ENCODE results near the gene CCDC171.

The CCDC171 gene

DNA sequence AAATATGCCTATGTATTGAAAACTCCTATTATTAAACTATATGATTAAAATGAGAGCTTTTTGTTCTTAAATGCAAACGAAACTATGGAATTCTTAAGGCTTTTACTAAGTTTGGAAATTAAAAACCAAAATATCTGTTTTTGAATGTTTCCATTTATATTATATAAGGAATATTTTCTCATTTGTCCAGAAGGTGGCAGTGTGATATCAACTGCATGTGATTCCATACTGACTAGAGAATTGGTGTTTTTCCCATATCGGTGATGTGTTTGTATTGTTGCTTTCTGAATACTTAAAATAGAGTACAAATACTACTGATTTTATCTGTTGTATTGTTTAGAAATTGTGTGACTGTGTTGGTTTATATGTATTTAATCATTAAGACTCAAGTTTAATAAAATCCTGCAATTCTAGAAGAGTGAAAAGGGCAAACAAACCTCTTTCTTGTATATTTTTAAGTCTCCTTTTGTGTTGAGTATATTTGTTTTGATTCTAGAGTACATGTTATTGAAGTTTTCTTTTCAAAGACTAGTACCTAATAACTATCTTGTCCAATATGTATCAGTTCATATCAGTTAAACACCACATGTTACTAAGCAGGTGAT, 320.8 kb downstream of the CCDC171 start:
- DNase-seq (ENCODE audit: low read depth in 2 of 2), result no peak

DNA sequence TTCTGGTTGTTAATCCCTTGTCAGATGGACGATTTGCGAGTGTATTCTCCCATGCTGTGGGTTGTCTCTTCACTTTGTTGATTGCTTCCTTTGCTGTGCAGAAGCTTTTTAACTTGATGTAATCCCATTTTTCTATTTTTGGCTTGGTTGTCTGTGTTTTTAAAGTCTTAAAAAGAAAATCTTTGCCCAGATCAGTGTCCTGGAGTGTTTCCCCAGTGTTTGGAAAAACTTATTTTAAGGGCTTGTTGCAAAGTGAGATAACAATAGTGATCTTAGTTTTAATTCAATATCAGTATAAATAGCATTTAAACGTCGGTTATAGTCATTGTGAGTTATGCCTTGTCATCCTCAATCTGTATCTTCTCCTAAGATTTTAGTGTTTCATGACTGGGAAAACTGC, 329.5 kb downstream of the CCDC171 start:
- no peak for DNase-seq (ENCODE audit: low read depth in 2 of 2)

DNA sequence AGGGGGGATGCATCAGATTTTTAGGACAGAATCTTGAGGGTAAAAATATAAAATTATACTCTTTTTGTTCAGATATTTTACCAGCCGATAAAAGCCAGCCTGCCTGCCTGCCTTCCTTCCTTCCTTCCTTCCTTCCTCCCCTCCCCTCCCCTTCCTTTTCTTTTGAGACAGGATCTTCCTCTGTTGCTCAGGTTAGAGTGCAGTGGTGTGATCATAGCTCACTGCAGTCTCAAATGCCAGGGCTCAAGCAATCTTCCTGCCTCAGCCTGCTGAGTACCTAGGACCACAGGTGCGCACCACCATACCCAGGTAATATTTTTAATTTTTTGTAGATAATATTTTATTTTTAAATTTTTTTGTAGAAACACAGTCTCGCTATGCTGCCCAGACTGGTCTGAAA, 330.0 kb downstream of the CCDC171 start:
- no peak for DNase-seq (ENCODE audit: low read depth in 2 of 2)

DNA sequence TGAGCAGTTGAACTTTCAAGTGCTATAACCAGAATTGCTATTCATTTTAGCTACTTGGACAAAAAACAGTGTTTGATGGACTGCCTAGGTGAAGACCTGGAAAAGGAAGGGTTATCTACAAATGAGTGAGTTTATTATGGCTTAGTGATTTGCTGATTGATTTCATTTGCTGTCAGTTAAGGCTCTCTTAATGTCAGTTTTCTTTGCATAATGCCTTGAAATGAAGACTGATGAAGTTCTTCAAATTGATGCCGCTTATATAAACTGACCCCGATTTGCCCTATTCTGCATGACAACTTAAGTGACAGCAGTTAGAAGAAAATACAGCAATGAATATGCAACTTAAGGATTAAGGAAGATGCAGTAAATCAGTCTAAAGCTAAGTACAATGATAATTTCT, 332.6 kb downstream of the CCDC171 start:
- no peak for DNase-seq (ENCODE audit: low read depth in 2 of 2)

DNA sequence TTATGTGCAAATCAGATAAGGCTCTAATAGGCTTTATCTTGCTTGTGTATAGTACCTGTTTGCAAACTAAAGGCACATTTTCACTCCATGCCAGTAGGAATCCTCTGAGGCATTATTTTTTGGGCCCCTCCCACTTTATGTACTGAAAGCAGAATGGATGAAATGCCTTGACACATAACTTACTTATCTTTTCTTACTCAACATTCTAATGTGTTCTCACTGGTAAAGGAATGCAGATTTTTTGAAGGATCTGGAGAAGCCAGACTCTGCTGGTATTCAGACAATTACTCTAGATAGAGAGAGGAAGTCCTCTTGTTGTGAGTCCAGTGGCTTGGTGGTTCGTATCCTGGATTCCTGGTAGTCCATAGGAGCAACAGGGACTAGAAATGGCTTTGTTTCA, 336.7 kb downstream of the CCDC171 start:
- no peak for DNase-seq (ENCODE audit: low read depth in 2 of 2)

DNA sequence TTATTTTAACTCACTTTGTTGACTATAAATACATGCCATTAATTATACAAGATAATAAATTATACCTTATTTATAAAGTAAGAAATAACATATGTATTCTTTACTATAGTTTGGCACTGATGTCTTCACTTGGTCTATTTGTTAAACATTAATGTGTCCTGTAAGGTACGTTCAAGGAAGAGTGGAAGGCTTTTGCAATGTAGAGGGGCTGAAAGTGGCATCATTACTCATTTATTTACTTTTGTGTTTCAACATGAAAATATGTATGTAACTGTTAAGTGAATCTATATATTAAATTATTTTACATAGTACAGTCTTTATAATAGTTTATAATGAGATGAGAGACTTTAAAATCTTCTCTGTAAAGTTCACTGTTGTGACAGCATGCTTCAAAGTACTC, 348.7 kb downstream of the CCDC171 start:
- no peak for DNase-seq (ENCODE audit: low read depth in 2 of 2)

DNA sequence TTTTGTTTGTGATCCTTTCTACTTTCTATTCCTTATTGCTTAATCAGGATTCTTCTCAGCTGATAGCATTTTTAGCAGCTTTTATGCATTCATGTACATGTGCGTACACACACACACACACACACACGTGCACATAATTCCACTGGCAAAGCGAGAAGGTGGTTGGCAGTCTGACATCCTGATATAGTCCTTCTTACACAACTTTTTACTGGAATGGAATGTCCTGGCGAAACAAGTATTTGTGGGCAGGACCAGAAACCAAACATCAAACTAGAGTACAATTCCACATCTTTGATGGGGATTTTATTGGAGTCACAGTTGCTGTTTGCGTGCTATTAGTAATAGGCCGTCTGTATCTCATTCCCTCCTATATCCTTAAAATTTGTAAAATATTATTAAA, 356.5 kb downstream of the CCDC171 start:
- DNase-seq (ENCODE audit: low read depth in 2 of 2), result no peak

DNA sequence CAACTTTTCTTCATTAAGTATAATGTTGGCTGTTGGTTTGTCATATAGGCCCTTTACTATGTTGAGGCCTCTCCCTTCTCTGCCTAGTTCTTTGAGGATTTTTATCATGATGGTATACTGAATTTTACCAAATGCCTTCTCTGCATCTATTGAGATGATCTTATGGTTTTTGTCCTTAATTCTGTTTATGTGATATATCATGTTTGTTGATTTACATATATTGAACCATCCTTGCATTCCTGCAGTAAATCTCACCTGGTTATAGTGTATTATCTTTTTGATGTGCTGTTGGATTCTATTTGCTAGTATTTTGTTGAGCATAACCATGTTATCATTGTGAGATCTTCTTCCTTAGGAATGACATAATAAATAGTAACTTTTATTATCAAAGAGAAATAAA, 362.9 kb downstream of the CCDC171 start:
- DNase-seq (ENCODE audit: low read depth in 2 of 2), result no peak

DNA sequence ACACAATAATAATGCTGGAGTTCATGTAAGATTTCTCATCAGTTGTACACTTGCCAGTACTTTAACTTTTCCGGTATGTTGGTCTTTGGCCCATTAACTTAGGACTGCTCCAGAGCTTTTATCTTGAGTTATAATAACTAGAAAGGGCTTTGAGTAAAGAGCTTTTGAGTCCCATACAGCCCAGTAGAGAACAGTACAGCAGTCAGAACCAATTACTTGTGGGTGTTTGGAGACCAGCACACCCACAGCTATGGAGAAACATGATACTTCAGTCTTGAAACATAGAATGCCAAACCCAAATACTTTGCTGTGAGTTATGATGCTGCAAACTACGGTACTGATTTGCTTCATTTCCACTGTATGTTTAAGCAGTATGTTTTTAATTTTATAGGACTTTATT, 374.3 kb downstream of the CCDC171 start:
- no peak for DNase-seq (ENCODE audit: low read depth in 2 of 2)

DNA sequence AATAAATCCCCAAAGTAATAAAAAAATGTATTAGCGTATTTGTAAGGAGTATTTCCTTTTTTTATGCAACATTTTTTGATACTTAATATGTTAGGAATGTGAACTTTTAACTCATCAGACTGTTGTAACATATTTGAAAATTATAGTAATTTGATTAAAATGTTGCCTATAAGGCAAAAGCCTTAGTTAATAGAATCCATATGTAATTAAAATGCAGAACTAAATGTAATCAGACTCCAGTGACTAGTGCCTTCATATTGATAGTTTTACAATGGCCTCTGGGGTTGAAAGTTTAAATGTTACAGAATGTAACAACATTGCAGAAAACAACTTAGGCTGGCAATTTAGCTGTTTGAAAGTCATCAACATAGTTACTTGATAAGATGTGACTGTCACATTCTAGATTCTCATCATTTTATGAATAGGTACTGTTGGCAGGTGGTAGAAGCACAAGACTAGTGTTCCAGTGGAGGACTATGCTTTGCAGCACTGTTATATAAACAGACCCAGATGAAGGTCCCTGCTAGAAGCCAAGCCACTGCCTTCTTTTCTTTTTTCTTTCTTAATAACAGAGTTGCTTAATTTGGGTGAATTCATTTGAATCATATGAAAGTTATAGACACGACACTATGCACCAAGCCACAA, 382.9 kb downstream of the CCDC171 start:
- no peak for DNase-seq (ENCODE audit: low read depth in 2 of 2)

DNA sequence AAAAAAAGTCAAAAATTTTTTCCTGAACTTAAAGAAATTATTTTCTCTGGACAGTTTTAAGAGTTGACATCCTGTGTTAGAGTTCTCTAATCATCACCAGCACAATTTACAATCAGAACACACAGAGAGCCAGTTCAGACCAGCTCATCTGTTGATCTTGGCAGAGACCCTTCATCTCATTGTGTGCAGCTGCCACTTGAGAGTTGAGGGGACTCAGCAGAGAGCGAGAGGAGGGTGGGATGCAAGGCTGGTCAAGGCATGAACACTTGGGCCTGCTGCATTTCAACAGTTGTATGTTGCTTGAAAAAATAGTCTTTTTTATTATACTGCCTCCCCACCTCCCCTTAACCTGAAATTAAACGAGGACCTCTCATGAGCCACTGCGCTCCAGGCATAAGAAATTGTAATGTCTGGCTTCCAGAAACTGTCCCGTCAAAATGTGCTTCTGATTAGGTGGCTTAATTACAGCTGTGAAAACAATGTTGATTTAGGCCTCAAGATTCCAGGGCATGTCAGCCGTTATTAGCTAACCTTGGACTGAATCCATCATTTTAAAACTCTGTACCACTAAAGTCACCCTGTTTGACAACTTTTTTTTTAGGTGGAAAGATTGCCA, 383.6 kb downstream of the CCDC171 start:
- DNase-seq (ENCODE audit: low read depth in 2 of 2), result no peak

DNA sequence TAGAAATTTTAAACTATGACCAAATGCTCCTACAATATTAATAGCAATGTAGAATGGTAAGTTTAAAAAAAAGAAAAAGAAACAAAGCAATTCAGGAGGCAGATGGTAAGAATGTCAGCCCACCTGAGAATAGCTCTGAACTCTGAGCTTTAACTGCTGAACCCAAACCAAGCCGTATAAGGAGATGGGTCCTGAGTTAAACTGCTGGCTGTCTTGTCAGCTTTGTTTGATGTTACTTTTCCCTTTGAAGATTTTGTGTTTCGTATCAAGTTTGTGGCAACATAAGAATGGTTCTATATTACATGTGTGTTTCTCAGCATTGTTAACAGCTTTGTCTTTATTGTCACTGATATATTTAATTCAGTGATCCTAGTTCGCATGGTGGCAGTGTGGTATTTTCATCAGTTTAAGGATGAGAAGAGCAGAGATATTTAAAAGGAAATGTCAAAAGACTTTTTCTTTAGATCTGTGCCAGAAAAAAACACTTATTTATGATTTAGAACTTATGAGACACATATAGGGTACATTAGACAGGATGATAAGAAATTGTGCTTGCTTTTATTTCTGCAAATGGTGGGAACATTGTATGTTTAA, 390.1 kb downstream of the CCDC171 start:
- no peak for DNase-seq (ENCODE audit: low read depth in 2 of 2)

DNA sequence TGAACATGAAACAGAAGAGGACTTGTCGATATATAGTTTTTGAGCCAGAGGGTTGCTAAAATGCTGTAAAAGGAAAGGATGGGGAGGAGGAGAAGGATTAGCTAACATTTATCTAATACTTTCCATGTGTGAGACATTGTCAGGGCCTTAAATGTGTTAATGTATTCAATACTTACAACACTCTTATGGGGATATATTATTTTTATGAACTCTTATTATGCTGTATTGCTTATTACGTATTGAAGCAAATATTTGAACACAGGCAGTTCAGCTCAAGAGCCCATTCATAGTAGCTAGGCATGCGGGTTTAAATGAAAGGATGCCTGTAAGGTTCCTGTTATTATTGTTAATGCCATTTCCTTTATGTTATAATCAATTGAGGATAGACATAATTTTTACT, 391.5 kb downstream of the CCDC171 start:
- DNase-seq (ENCODE audit: low read depth in 2 of 2), result no peak

DNA sequence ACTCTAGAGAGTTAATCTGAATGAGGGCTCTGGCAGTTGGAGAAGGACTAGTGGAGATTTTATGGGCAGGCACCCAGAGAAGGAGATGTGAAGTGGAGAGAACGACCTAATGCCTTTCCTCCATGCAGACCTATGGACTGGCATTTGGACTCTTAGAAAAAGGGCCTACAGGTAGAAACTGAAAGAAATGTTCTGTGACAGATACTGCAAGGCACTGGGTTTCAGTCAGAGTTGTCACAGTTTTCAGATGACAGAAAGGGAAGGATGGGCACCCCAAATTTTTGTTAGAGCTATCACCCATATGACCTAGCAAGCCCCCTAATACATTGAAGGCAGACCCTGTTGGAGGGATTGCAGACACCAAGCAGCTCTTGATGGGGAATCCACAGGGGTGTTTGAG, 406.8 kb downstream of the CCDC171 start:
- no peak for DNase-seq (ENCODE audit: low read depth in 2 of 2)

DNA sequence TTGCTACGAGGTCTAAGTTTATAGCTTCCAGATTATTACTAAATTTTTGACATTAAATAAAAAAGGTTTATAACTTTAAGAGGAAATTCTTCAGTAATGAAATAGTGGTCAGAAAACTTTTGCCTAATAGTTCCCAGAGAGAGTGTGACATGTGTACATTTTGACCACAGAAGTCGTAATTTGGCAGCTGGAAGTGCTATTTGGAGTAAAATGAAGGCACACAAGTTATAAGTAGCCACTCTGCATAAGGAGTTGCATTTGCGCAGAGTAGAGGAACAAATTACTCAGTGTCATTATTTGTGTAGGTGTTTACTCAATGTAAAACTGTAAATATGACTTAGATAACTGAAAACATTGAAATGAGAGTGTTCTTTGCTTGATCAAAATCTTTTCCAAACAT, 408.4 kb downstream of the CCDC171 start:
- DNase-seq (ENCODE audit: low read depth in 2 of 2), result no peak

DNA sequence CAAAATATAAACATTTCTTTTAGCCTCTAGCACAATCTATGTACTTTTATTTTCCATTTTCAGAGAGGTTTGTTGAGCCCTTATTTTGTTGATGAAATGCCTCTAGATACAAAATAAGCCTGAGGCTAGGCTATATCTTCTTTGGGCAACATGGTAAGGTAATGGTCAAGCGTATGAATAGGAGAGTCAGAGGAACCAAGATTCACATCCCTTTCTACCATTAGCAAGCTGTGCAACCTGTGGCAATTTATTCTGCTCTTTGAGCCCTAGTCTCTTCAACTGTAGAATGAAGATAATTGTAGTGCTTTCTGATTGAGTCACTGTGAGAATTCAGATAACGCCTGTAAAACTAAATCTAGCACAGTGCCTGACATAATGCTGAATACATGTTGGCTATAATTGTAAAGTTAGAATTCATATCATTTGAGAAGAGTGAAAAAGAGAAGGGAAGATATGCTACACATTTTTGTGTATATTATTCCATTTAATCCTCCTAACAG, 412.5 kb downstream of the CCDC171 start:
- no peak for DNase-seq (ENCODE audit: low read depth in 2 of 2)

DNA sequence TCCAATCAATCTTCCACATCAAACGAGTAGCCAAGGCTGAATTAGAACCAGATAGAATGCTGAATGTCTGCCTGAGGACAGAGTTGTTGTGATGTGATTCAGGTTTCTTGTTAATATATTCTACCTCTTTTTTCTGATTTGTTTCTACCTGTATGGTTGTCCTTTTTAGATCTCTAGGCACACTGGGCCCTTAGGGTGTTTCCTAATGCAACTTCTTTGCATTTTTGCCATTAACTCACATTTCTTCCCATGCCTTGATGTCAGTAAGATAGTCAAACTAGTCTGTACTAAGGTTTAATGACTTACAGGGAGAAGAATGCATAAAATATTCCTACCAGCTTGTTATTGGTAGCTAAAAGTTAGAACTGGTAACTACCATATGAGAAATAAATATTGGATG, 413.6 kb downstream of the CCDC171 start:
- no peak for DNase-seq (ENCODE audit: low read depth in 2 of 2)

DNA sequence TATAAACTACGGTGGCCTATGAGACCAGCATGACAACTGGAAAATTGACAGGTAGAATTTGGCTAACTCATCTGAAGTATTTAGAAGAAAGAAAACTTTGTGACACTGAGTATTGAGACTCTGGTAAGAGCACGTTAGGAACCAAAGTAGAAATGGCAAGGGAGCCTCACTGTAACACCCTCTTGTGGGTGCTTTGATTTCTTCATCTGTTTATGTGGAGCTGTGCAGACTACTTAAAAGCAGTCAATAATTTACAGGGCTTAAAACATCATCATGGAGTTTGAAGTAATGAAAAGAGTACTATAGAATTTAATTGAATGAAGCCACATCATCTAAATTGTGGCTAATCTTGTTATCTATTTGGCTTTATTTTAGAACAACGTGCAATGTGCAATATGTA, 414.2 kb downstream of the CCDC171 start:
- DNase-seq (ENCODE audit: low read depth in 2 of 2), result no peak

DNA sequence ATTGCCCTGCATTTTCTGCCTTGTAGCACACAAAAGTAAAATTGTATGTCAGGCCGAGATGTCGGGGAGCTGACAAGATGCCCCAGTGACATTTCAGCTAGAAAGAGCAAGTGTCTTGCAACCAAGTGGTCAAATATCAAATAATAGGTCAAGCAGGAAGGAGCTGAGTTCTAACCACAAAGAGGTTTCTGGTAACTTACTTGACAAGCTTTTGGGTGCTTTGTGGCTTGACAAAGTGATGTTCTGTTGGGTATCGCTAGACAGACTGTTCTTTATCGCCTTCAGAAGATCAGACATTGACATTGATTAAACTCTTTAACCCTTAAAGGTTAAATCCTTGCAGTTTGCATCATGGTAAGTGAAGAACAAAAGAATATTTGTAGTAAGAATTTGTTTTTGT, 419.9 kb downstream of the CCDC171 start:
- no peak for DNase-seq (ENCODE audit: low read depth in 2 of 2)

DNA sequence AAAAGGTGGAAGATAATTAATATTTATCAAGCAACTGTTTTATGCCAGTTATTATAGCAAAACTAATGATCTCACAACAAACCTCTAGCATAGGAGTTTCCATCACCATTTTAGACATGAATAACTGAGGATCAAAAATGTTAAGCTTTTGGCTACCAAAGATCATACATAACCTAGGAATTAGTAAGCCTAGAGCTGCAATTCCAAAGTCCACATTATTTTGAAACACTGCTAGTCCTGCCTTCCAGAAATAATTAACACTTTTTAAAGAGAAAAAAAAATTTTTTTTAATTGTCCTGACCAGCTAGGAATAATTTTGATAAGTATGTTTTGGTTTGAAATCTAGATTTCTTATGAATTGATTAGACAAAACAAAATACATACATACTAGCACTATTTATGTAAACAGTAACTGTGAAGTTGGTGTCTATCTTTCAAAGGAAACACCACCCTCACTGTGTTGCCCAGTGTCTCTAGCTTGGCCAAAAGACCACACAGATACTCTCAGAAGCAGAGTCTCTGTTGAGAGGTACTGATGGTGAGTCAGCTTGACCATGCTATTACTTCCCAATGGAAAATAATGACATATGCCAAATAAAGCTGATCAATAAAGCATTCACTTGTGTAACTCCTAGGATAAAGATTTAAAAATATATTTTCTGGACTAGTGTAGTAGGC, 422.4 kb downstream of the CCDC171 start:
- no peak for DNase-seq (ENCODE audit: low read depth in 2 of 2)

DNA sequence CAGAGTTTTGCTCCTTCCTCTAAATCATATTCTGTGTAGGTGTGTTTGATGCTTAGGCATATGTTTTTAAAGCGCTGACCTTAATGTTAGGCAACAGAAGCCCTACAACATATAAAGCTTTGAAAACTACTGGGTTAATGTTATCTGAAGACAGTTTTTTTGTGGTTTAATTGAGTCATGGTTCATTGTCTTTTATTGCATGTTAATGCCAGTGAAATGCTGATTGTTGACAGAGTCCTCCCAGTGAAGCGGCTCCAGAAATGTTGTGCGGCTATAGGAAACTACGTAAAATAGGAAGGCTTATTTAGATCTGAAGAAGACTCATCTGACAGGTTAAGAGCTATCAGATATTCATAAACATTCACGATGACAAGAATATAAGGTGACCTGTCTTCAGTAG, 424.6 kb downstream of the CCDC171 start:
- no peak for DNase-seq (ENCODE audit: low read depth in 2 of 2)

DNA sequence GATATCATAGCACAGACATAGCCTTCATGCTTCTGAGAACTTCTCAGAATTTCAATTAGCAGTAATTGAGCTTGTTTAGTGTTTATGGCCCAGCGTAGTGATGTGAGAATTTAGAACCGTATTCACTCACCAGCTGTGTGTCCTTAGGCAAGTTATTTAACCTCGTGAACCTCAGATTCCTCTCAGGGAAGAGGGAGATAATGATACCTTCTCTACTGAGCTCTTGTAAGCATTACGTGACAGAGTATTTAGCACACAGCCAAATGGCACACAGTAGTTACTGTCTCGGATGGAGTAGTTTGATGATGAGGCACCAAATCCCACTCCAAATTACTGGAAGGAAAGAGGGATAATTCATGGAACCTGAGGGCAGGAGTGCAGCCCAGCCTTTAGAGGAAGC, 429.3 kb downstream of the CCDC171 start:
- DNase-seq (ENCODE audit: low read depth in 2 of 2), result no peak

Data from stimulated activated CD8-positive, alpha-beta memory T cell treated with anti-CD3 and anti-CD28 coated beads, Interleukin-2, amount 100 ng/mL, for 1 hour (primary cell).